ENCODE measurements around the gene NFYB.

NFYB gene

DNA sequence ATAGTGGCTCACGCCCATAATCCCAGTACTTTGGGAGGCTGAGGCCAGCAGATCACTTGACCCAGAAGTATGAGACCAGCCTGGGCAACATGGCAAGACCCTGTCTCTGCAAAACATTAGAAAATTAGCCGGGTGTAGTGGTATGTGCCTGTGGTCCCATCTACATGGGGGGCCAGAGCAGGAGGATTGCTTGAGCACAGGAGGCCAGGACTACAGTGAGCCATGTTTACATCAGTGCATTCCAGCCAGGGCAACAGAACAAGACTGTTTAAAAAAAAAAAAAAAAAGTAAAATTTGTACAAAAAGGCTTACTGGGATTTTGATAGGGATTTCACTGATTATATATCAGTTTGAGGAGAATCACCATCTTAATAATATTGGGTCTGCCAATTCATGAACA is 65.9 kb downstream of the NFYB start:
- ChIA-PET CTCF (no interaction called here), POLR2A (no interaction called here)
- no peak for DNase-seq (ENCODE audit: extremely low spot score)
- TF ChIP-seq CTCF (IDR thresholded peaks at IDR 0.05; ENCODE audit: control extremely low read depth, extremely low read depth, low read depth, missing control alignments), result no peak
